Measurements from ENCODE around the gene HAUS7.

The HAUS7 gene

DNA sequence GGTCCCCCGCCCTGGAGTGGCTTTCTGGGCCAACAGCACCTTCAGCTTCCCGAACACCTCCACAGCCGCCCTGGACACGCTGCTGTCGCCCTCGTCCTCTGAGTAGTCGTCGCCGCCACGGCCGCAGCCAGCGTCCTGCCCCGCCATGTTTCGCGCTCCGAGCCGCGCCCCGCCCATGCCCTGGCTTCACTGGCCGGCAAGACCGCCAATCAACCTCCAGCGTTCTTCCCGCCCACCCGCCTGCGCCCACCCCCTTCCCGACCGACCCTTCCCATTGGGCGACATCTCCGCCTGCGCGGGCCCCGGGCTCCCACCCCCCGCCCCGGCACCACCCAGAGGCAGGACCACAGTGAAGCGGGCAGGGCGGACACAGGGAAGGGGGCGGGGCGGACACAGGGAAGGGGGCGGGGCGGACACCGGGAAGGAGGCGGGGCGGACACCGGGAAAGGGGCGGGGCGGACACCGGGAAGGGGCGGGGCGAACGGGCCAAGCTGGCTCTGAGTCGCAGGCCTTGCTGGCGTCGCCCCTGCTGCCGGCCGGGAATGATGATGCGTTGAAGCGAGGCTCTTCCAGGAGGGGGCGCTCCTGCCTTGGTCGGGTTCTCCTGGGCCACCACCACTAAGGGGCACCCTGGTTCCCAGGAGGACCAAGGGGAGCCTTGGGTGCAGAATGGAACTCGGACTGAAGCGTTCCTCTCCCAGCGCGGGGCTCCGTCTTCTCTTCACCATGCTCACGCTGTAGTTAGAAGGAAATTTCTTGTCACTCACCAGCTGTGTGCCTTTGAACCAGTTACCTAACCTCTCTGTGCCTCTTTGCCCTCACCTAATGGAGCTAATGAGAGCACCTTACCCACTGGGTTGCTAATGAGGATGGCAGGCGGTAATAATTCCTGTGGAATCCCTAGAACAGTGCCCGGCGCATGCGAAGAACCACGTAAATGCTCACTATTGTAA lies at the start of gene HAUS7:
TSS of gene HAUS7 (minus strand) at position 166 of the 953 bp plus-strand sequence. CDS start at position 147, 19 bp downstream.
- DNase-seq = peak; percentile 68 to 71

GRCh38 chrX:153519569-153520286 lies 49.4 kb upstream of the HAUS7 start:
- no peak for DNase-seq

DNA sequence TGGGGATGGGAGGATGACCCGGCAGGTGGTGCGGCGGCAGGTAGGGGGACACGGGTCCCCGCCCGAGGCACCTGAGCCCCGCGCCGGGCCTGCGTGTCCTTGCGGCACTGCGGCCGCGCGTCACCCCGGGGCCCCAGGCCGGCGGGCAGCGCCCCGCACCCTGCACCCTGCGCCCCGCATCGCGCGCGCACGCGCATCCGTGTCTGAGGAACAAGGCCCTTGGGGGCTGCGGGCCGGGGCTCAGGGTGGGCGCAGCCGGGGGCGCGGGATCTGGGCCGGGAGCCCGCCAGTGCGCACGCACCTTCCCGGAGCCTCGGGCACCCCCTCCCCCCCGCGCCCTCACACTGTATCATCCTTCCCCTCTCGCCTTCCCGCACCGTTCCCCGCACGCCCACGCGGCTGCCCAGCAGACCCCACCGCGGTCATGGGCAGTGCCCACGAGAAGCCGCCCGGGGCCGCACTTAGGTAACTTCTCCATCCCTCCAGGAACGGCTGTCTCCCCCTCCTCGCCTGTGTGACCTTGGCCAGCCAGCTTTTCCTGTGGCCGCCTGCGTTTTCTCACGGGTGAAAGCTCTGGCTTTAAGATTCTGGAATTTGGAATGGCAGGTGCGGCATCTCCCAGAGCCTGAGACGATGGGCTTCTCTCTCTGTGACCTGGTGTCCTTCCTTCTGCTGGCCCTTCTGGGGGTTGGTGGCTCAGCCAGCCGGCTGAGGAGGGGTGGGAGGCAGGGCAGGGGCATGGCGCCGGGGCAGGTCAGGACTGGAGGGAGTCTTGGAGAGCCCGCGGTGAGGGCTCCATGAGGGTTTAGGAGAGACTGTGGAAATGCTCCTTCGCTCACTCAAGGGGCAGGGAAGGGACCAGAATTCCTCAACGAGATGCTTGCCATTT lies 47.8 kb upstream of the HAUS7 start:
- no peak for DNase-seq

DNA sequence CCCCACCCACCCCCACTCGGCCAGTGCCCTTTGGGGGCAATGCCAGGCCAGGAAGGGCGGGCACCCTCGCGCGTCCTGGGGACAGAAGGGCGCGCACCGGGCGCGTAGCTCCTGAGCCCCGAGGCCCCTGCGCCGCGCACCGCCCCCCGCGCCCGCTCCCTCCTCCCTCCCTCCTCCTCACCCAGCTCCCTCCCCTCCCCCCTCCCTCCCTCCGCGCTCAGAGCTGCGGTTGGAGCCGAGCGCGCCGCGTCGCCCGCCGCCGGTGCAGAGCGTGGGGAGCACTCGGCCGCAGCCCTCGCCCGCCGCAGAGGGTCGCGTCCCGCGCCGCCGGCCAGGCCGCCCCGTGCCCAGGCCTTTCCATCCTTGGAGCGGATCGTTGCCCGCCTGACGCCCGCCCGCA lies 47.0 kb upstream of the HAUS7 start, which contains the start of gene ATP2B3:
TSS of gene ATP2B3 (plus strand) at position 220 of the 400 bp plus-strand sequence. CDS start 18,606 bp downstream, outside the sequence.
- no peak for DNase-seq

DNA sequence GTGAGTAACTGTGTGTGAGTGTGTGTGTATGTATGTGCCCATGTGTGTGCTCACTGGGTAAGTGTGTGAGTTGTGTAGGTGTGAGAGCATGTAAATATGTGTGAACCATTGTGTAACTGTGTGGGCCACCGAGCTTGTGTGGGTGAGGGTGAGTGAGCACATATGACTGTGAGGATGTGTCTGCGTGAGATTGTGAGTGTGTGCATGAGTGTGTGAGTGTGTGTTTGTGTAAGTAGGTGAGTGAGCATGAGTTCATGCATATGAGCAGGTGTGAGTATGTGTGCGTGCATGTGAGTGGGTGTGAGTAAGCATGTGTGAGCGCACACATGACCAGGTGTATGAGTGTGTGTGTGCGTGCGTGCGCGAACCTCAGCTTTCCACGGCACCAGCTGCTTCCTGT lies 45.7 kb upstream of the HAUS7 start:
- no peak for DNase-seq

DNA sequence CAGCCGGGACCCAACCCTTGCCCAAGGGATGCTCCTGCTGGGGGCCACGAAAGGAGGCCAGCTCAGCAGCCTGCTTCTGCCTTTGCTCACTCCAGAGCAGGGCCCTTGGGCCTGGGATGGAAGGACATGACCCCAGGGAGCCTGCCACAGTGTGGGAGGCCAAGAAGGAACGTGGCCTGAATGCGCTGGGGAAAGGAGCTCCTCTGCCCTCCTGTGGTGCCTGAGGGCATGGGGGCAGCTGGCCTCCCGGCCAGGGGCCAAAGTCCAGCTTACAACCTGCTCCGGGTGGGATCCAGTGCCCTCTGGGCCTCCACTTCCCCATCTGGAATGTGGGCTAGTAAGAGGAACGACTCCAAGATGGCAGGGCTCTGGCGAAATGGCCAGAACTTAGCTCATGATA lies 45.1 kb upstream of the HAUS7 start:
- no peak for DNase-seq

- no peak for DNase-seq
Measured at GRCh38 chrX:153514259-153514658, 43.9 kb upstream of the HAUS7 start.

DNA sequence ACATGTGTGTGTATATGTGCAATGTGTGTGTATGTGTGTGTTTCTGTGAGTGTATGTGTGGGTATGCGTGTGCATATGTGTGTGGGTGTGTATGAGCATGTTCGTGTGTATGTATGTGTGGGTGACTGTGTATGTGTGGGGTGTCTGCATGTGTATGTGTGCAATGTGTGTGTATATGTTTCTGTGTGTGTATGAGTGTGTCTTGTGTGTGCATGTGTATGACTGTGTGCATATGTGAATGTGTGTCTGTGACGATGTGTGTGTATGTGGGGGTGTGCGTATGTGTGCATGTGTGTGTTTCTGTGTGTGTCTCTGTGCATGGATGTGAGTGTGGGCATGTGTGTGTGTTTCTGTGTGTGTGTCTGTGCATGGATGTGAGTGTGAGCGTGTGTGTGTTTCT lies 42.9 kb upstream of the HAUS7 start:
- no peak for DNase-seq

DNA sequence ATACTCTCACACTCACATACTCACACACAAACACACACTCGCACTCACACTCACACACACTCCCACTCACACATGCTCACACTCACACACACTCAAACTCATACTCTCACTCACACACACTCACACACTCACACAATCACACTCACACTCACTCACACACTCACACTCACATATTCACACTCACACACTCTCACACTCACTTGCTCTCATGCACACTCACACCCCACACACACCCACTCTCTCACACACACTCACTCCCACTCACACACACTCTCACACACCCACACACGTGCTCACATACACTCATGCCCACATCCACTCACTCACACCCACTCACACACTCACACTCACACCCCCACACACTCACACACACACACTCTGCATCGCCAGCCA lies 42.1 kb upstream of the HAUS7 start:
- no peak for DNase-seq

GRCh38 chrX:153511784-153512500 lies 41.6 kb upstream of the HAUS7 start:
- no peak for DNase-seq

GRCh38 chrX:153510383-153510782 lies 40.0 kb upstream of the HAUS7 start:
- DNase-seq = no peak

- no peak for DNase-seq
Measured at GRCh38 chrX:153509592-153509991, 39.2 kb upstream of the HAUS7 start.

DNA sequence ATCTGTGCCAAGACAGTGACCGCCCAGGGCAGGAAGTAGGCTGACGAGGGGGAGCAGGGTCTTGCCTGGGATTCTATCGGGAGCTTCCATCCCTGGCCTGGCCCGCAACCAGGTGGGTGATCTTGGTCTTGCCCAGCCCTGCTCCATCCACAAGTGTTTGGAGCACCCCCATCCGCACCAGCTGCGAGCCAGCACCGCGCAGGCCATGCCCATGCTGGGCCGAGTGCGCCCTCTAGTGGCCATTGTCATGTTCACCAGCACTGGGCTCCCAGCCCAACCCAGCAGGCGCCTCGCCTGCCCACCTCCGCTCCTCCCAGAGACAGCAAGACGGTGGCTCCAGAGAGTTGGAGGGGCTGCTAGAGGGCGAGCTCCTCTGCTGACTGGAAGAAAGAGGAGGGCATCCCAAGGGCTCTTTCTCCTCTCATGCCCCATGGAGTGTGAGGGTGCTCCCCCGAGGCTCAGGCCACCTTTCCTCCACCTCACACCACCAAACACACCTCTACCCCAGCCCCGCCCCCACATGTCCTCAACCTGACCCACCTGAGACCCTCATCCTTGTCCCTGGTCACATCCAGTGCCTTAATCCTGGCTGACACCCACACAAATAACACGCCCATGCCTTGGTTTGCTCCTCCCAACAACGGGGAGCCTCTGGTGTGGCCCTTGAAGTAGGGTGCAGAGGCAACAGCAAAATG lies 37.3 kb upstream of the HAUS7 start:
- DNase-seq = peak; percentile 32 to 42

- DNase-seq = no peak
Measured at GRCh38 chrX:153505361-153505760, 35.0 kb upstream of the HAUS7 start.

DNA sequence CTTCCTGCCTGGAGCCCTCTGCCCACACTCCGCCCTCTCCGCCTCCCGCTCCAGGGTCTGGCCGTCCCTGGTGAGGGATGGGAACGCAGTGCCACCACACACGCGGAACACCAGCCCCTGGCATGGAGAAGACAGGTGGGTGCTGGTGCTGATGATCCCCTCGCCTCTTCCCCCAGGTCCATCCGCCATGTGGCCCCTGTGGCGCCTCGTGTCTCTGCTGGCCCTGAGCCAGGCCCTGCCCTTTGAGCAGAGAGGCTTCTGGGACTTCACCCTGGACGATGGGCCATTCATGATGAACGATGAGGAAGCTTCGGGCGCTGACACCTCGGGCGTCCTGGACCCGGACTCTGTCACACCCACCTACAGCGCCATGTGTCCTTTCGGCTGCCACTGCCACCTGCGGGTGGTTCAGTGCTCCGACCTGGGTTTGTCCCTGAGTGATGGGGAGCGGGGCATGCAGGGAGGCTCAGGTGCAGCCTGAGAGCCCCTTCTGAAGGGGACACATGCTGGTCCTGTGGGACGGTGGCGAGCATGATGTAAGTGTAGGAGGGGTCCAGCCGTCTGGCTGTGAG lies 34.2 kb upstream of the HAUS7 start:
- no peak for DNase-seq

GRCh38 chrX:153502796-153503195 lies 32.4 kb upstream of the HAUS7 start:
- DNase-seq = no peak

DNA sequence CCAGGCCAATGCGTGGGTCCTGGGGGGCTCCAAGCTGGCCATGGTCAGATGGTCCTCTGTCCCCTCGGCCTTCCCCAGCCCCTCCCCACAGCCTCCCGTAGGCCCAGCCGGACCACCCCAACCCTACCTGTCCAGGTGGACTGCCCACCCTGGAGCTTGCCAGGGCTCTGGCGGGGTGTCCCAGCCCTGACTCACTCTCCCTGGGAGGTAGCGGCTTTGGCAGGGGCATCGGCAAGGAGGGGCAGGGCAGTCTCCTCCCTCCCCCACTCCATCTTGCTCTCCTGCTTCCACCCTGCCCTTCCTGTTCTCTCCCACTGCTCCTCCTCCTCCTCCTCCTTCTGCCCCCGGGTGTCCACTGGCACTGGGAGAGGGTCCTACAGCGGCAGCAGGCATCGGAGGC lies 31.8 kb upstream of the HAUS7 start:
- no peak for DNase-seq

DNA sequence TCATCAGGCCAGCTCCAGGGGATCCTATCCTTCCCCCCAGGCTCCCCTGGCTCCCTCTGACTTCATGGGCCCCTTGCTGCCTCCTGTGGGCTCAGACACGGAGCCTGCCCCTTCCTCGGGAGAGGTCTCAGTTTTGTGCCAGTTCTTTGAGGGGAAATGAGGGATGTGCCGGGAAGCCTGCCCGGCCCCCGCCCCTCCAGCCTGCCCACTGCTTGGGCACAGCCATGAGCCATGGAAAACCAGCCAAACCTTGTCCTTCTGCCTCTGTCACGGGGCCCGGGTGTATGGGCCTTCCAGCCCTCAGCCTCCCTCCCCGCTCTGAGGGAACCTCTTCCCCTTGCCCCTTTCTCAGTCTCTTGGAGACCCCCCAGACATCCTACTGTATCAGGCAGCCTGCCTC lies 31.2 kb upstream of the HAUS7 start:
- DNase-seq = no peak

- DNase-seq = no peak
Measured at GRCh38 chrX:153500676-153501280, 30.4 kb upstream of the HAUS7 start.

DNA sequence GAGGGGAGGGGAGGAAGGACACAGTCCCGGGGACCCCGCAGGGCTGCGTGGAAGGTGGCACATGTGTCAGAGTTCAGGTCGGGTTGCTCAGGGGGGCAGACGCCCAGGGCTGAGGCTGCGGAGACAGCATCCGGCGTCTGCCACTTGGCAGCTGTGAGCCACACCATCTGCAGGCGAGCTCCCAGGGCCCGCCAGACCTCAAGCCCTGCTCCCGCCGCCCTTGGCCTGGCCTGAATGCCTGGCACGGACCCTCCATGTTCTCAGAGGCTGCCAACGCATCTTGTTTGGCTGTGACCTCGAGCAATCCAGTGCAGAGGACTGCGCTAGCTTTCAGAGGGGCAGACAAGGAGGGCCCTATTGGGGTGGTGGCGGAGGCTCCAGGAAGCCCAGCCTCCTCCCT lies 29.5 kb upstream of the HAUS7 start:
- no peak for DNase-seq

GRCh38 chrX:153499341-153499740 lies 29.0 kb upstream of the HAUS7 start:
- no peak for DNase-seq

Data from SHP77 (cell line).